ENCODE results near the gene NUP93.

DNA sequence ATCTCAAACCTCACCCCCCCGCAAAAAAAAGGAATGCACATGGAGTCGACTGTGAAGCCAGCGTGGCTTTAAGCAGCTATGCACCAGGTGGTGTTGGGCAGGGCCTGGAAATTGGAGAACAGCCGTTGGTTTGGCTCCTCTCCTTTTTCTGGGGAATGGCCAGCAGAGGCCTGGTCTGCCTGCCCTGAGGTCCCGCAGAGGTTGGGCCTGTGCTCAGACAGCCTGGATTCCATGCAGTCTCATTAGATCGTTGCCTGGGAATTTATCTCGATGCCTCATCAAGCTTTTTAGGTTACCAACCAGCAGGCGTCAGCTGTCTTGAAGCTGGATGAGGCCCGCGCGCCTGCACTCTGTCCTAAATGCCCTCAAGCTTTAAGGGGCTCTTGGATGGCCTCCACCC is 144.9 kb downstream of the NUP93 start:
- TF ChIP-seq, protein P1, sequence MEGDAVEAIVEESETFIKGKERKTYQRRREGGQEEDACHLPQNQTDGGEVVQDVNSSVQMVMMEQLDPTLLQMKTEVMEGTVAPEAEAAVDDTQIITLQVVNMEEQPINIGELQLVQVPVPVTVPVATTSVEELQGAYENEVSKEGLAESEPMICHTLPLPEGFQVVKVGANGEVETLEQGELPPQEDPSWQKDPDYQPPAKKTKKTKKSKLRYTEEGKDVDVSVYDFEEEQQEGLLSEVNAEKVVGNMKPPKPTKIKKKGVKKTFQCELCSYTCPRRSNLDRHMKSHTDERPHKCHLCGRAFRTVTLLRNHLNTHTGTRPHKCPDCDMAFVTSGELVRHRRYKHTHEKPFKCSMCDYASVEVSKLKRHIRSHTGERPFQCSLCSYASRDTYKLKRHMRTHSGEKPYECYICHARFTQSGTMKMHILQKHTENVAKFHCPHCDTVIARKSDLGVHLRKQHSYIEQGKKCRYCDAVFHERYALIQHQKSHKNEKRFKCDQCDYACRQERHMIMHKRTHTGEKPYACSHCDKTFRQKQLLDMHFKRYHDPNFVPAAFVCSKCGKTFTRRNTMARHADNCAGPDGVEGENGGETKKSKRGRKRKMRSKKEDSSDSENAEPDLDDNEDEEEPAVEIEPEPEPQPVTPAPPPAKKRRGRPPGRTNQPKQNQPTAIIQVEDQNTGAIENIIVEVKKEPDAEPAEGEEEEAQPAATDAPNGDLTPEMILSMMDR (IDR thresholded peaks at IDR 0.05): no peak
- no peak for TF ChIP-seq POLR2A (IDR thresholded peaks at IDR 0.05)
